HCT116 (cell line): ENCODE data around the gene TPD52L2. TPM values are rescaled to one million over a fixed set of nuclear protein-coding genes. Genes with fewer than 3 reads are reported as not detected.

Experiments
- ATAC-seq: fragments of 200-7000 bp; cut with Tn5 transposase; 2 replicates; pipeline ENCODE4 v1.9.1; 2020; ENCODE audit warnings: mild to moderate bottlenecking, moderate library complexity
- BruUV-seq: library from RNA; stranded (reverse); fragments of 400-500 nt; replicated peaks from 2 replicates; lab custom pipeline; 2021; lab: Mats Ljungman, UMichigan
- CTCF ChIA-PET: fragments of 300-600 bp; sonication (Branson Sonifier 250); formaldehyde crosslinking; loops from one replicate; lab custom pipeline; 2021; ENCODE audit warnings: antibody characterized with exemption; lab: Charles Lee
- POLR2A ChIA-PET: fragments of 300-600, 350-600 bp; sonication (Branson Sonifier 250); formaldehyde crosslinking; loops from one replicate; lab custom pipeline; 2021; ENCODE audit warnings: antibody characterized with exemption; lab: Charles Lee
- RAD21 ChIA-PET, 2 experiments: fragments of 300-600 bp; sonication (Branson Sonifier 250); formaldehyde crosslinking; loops; one replicate each; lab custom pipeline; 2023; ENCODE audit warnings: low total read pairs in 2 of 2; ENCODE audit not compliant: uncharacterized antibody in 2 of 2, unreplicated experiment in 2 of 2, low non-redundant PET in 1 of 2; lab: Charles Lee
- DNase-seq: peaks from one replicate; pipeline ENCODE4 v3.0.0-alpha.2; 2010; ENCODE audit warnings: low read depth, low spot score
- H2AFZ ChIP-seq: fragments of 200-600 bp; shearing (Covaris generic), sonication (generic); 2 replicates; pipeline ENCODE4 v1.6.1; 2017; ENCODE audit warnings: low read depth, mixed run types, mixed read lengths, antibody characterized with exemption, low read length; ENCODE audit not compliant: poor library complexity, severe bottlenecking
- H3K27ac ChIP-seq: 2 replicates; pipeline ENCODE4 v1.5.1; 2012; ENCODE audit warnings: low read depth, low read length
- H3K27me3 ChIP-seq: fragments of 200-600 bp; sonication (generic); 2 replicates; pipeline ENCODE4 v1.6.1; 2016; ENCODE audit warnings: mixed run types, low read length, mixed read lengths; ENCODE audit not compliant: insufficient read depth
- H3K36me3 ChIP-seq, 2 experiments: fragments of 200-500 bp in 1 of 2; fragments of 200-600 bp in 1 of 2; sonication (Bioruptor generic) in 1 of 2; sonication (generic) in 1 of 2; 2 replicates each; pipeline versions ENCODE4 v1.5.1 to v1.6.1; 2014 to 2016; ENCODE audit warnings: low read length in 2 of 2, inconsistent platforms in 1 of 2, mixed read lengths in 1 of 2, mixed run types in 1 of 2; ENCODE audit not compliant: insufficient read depth in 2 of 2, control insufficient read depth in 1 of 2
- H3K4me1 ChIP-seq, 2 experiments: fragments of 200-600 bp in 1 of 2; sonication (generic) in 1 of 2; 2 replicates each; pipeline versions ENCODE4 v1.5.1 to v1.6.1; 2012 to 2017; ENCODE audit warnings: low read length in 2 of 2, inconsistent platforms in 1 of 2, mild to moderate bottlenecking in 1 of 2, mixed read lengths in 1 of 2, mixed run types in 1 of 2, moderate library complexity in 1 of 2; ENCODE audit not compliant: insufficient read depth in 2 of 2, control insufficient read depth in 1 of 2
- H3K4me2 ChIP-seq: fragments of 200-600 bp; sonication (generic); 2 replicates; pipeline ENCODE4 v1.6.1; 2017; ENCODE audit warnings: mixed run types, low read length, mixed read lengths
- H3K4me3 ChIP-seq, 2 experiments: fragments of 200-600 bp in 1 of 2; sonication (generic) in 1 of 2; replicated peaks in 1 of 2; 2 replicates each; pipeline ENCODE4 v1.5.1; 2011 to 2016; ENCODE audit warnings: low read length in 2 of 2, control low read depth in 1 of 2, low read depth in 1 of 2, mild to moderate bottlenecking in 1 of 2, mixed read lengths in 1 of 2, mixed run types in 1 of 2
- H3K79me2 ChIP-seq: fragments of 200-600 bp; sonication (generic); 2 replicates; pipeline ENCODE4 v1.6.1; 2017; ENCODE audit warnings: mild to moderate bottlenecking, mixed run types, low read length, moderate library complexity, mixed read lengths; ENCODE audit not compliant: insufficient read depth
- H3K9ac ChIP-seq: fragments of 200-600 bp; sonication (generic); 2 replicates; pipeline ENCODE4 v1.6.1; 2016; ENCODE audit warnings: low read length, mixed read lengths
- H3K9me2 ChIP-seq: fragments of 200-600 bp; sonication (generic), shearing (Covaris generic); 2 replicates; pipeline ENCODE4 v1.6.1; 2017; ENCODE audit warnings: mixed run types, mild to moderate bottlenecking, moderate library complexity; ENCODE audit not compliant: insufficient read depth
- H3K9me3 ChIP-seq, 2 experiments: fragments of 200-500 bp in 1 of 2; fragments of 200-600 bp in 1 of 2; sonication (Bioruptor generic) in 1 of 2; sonication (generic) in 1 of 2; 2 replicates each; pipeline ENCODE4 v1.6.1; 2014 to 2017; ENCODE audit warnings: low read length in 2 of 2, mixed read lengths in 2 of 2, inconsistent platforms in 1 of 2, low read depth in 1 of 2, mild to moderate bottlenecking in 1 of 2, mixed run types in 1 of 2, moderate library complexity in 1 of 2; ENCODE audit not compliant: control insufficient read depth in 1 of 2, insufficient read depth in 1 of 2
- H4K20me1 ChIP-seq: fragments of 200-600 bp; sonication (generic), shearing (Covaris generic); 2 replicates; pipeline ENCODE4 v1.6.1; 2017; ENCODE audit warnings: mixed run types, mild to moderate bottlenecking, moderate library complexity; ENCODE audit not compliant: insufficient read depth
- CEBPB ChIP-seq: IDR thresholded peaks from 2 replicates; pipeline ENCODE4 v1.6.1; 2012; ENCODE audit warnings: low read depth
- ELF1 ChIP-seq: IDR thresholded peaks from 2 replicates; pipeline ENCODE4 v1.6.1; 2012; ENCODE audit warnings: low read depth, borderline replicate concordance
- EZH2 ChIP-seq: fragments of 200-600 bp; sonication (generic); IDR thresholded peaks from 2 replicates; pipeline ENCODE4 v1.6.1; 2017; ENCODE audit warnings: antibody characterized with exemption, mixed run types
- FOSL1 ChIP-seq: IDR thresholded peaks from 2 replicates; pipeline ENCODE4 v1.6.1; 2012; ENCODE audit warnings: low read depth
- POLR2A ChIP-seq: IDR thresholded peaks from 2 replicates; pipeline ENCODE4 v1.7.0; 2011; ENCODE audit warnings: borderline replicate concordance; ENCODE audit not compliant: insufficient read depth, insufficient read length; ENCODE audit errors: extremely low read depth
- POLR2AphosphoS5 ChIP-seq: IDR thresholded peaks from 2 replicates; pipeline ENCODE4 v1.6.1; 2011; ENCODE audit warnings: mild to moderate bottlenecking, low read depth, low read length, moderate library complexity
- SIN3A ChIP-seq: IDR thresholded peaks from 2 replicates; pipeline ENCODE4 v1.6.1; 2012; ENCODE audit warnings: low read depth
- SP1 ChIP-seq: IDR thresholded peaks from 2 replicates; pipeline ENCODE4 v1.6.1; 2012; ENCODE audit warnings: low read depth
- TCF7L2 ChIP-seq: IDR thresholded peaks from 2 replicates; pipeline ENCODE4 v1.7.0; 2011; ENCODE audit warnings: borderline replicate concordance, inconsistent platforms; ENCODE audit not compliant: insufficient read depth, insufficient read length; ENCODE audit errors: extremely low read depth
- YY1 ChIP-seq: IDR thresholded peaks from 2 replicates; pipeline ENCODE4 v1.6.1; 2011; ENCODE audit warnings: low read length, low read depth, moderate library complexity, mild to moderate bottlenecking; ENCODE audit not compliant: insufficient replicate concordance; ENCODE audit errors: extremely low read depth
- ZFX ChIP-seq: fragments of 450-650 bp; IDR thresholded peaks from 2 replicates; pipeline ENCODE4 v1.6.1; 2017
- intact Hi-C: fragments of 100-400 bp; cut with micrococcal nuclease; formaldehyde crosslinking; loops from 2 replicates; pipeline ENCODE4 v1.10.0; 2022
- total RNA-seq: library from RNA; stranded (reverse); gene quantifications from one replicate; pipeline ENCODE4 v1.2.1, GENCODE V29; 2021; ENCODE audit not compliant: unreplicated experiment
- TF ChIP-seq, protein P1 (sequence below), 3 experiments: fragments of 200-600 bp in 1 of 3; sonication (generic) in 1 of 3; IDR thresholded peaks in 2 of 3; conservative IDR thresholded peaks in 1 of 3; 2 replicates each; pipeline ENCODE4 v1.5.1; 2012 to 2017; ENCODE audit warnings: low read depth in 2 of 3, low read length in 2 of 3, antibody characterized with exemption in 1 of 3, borderline replicate concordance in 1 of 3, control low read depth in 1 of 3, mild to moderate bottlenecking in 1 of 3, mixed read lengths in 1 of 3, mixed run types in 1 of 3, moderate library complexity in 1 of 3; ENCODE audit not compliant: insufficient read depth in 1 of 3
- TF ChIP-seq, protein P2 (sequence below): IDR thresholded peaks from 2 replicates; pipeline ENCODE4 v1.6.1; 2012; ENCODE audit warnings: low read depth

TPD52L2 gene
- total RNA-seq, 1 experiment from 2014 or later, result 149 TPM

GRCh38 chr20:63846888-63847236, 18.2 kb upstream of the TPD52L2 start:
- H3K27me3 ChIP-seq, result no peaks in the 10 kb centered on the region
- no peak overlapping the region for H3K9ac ChIP-seq
- no peaks in the 10 kb centered on the region for H3K9me3 ChIP-seq
- H3K36me3 ChIP-seq, result no peaks in the 10 kb centered on the region
- TF ChIP-seq SIN3A (no peak), EZH2 (no peak)
- TF ChIP-seq, protein P1, sequence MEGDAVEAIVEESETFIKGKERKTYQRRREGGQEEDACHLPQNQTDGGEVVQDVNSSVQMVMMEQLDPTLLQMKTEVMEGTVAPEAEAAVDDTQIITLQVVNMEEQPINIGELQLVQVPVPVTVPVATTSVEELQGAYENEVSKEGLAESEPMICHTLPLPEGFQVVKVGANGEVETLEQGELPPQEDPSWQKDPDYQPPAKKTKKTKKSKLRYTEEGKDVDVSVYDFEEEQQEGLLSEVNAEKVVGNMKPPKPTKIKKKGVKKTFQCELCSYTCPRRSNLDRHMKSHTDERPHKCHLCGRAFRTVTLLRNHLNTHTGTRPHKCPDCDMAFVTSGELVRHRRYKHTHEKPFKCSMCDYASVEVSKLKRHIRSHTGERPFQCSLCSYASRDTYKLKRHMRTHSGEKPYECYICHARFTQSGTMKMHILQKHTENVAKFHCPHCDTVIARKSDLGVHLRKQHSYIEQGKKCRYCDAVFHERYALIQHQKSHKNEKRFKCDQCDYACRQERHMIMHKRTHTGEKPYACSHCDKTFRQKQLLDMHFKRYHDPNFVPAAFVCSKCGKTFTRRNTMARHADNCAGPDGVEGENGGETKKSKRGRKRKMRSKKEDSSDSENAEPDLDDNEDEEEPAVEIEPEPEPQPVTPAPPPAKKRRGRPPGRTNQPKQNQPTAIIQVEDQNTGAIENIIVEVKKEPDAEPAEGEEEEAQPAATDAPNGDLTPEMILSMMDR (IDR thresholded peaks at IDR 0.05 in 2 of 3, conservative IDR thresholded peaks at IDR 0.05 in 1 of 3; ENCODE audit: borderline replicate concordance in 1 of 3, insufficient read depth in 1 of 3, low read depth in 2 of 3, low read length in 2 of 3), result no peak
- RAD21 ChIA-PET, result no interaction called here
- H4K20me1 ChIP-seq, result no peaks in the 10 kb centered on the region
- DNase-seq (no peak), ATAC-seq (no peak)
- no TSS peak for BruUV-seq
- H2AFZ ChIP-seq, result peak overlapping the region; percentile 92
- H3K4me2 ChIP-seq, result peak overlapping the region; percentile 90
- H3K4me3 ChIP-seq, result peak overlapping the region in 1 of 2 experiments; percentile 49; a peak in 1 of 4 replicates
- no peaks in the 10 kb centered on the region for H3K79me2 ChIP-seq
- CTCF ChIA-PET, result no interaction called here
- POLR2A ChIA-PET, result no interaction called here
- peak overlapping the region; percentile 66 for H3K27ac ChIP-seq
- intact Hi-C loops, result no loop called here
- H3K9me2 ChIP-seq, result no peaks in the 10 kb centered on the region
- H3K4me1 ChIP-seq, result peaks cover 23 to 28% of the 10 kb centered on the region in 2 experiments

- DNase-seq (no peak), ATAC-seq (no peak)
- H4K20me1 ChIP-seq, result no peaks in the 10 kb centered on the region
- H3K27me3 ChIP-seq, result no peaks in the 10 kb centered on the region
- TF ChIP-seq SIN3A, result no peak
- no peak for TF ChIP-seq TCF7L2
- no peak for TF ChIP-seq YY1
- no peak for TF ChIP-seq CEBPB
- TF ChIP-seq FOSL1, result no peak
- TF ChIP-seq ZFX, result no peak
- TF ChIP-seq SP1, result no peak
- TF ChIP-seq POLR2AphosphoS5, result no peak
- TF ChIP-seq, protein P2, sequence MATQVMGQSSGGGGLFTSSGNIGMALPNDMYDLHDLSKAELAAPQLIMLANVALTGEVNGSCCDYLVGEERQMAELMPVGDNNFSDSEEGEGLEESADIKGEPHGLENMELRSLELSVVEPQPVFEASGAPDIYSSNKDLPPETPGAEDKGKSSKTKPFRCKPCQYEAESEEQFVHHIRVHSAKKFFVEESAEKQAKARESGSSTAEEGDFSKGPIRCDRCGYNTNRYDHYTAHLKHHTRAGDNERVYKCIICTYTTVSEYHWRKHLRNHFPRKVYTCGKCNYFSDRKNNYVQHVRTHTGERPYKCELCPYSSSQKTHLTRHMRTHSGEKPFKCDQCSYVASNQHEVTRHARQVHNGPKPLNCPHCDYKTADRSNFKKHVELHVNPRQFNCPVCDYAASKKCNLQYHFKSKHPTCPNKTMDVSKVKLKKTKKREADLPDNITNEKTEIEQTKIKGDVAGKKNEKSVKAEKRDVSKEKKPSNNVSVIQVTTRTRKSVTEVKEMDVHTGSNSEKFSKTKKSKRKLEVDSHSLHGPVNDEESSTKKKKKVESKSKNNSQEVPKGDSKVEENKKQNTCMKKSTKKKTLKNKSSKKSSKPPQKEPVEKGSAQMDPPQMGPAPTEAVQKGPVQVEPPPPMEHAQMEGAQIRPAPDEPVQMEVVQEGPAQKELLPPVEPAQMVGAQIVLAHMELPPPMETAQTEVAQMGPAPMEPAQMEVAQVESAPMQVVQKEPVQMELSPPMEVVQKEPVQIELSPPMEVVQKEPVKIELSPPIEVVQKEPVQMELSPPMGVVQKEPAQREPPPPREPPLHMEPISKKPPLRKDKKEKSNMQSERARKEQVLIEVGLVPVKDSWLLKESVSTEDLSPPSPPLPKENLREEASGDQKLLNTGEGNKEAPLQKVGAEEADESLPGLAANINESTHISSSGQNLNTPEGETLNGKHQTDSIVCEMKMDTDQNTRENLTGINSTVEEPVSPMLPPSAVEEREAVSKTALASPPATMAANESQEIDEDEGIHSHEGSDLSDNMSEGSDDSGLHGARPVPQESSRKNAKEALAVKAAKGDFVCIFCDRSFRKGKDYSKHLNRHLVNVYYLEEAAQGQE, result no peak
- TF ChIP-seq EZH2, result no peak
- no peak for TF ChIP-seq ELF1
- TF ChIP-seq POLR2A, result no peak
- H3K27ac ChIP-seq, result peak overlapping the region; percentile 66; the same call in 1 of the 2 replicates
- CTCF ChIA-PET, result no interaction called here
- no peak overlapping the region; a peak in 1 of 4 replicates for H3K4me3 ChIP-seq
- POLR2A ChIA-PET, result no interaction called here
- no peaks in the 10 kb centered on the region for H3K79me2 ChIP-seq
- peak overlapping the region; percentile 92 for H2AFZ ChIP-seq
- BruUV-seq, result no TSS peak
- intact Hi-C loops, result no loop called here
- H3K4me2 ChIP-seq, result peak overlapping the region; percentile 90
- no peaks in the 10 kb centered on the region for H3K36me3 ChIP-seq
- H3K9me2 ChIP-seq, result no peaks in the 10 kb centered on the region
- RAD21 ChIA-PET, result no interaction called here
- H3K4me1 ChIP-seq, result peaks cover 26 to 33% of the 10 kb centered on the region in 2 experiments
- H3K9me3 ChIP-seq, result no peaks in the 10 kb centered on the region
- H3K9ac ChIP-seq, result no peak overlapping the region
Observed at GRCh38 chr20:63847237-63848002, 17.6 kb upstream of the TPD52L2 start.
